NAMALWA (cell line): Measurements from ENCODE around the gene GNGT2.

Experiments
- DNase-seq: peaks from one replicate; pipeline ENCODE4 v3.0.0-alpha.2; 2015; ENCODE audit warnings: low spot score

Gene GNGT2

GRCh38 chr17:49229076-49229804, 18.9 kb upstream of the GNGT2 start:
- DNase-seq = no peak

- DNase-seq = peak; percentile 87
These were observed 17.3 kb upstream of the GNGT2 start for GRCh38 chr17:49227436-49228261.

- DNase-seq = peak; percentile 65
These were observed 16.5 kb upstream of the GNGT2 start for GRCh38 chr17:49226771-49227435.

GRCh38 chr17:49225554-49226236, 15.3 kb upstream of the GNGT2 start:
- DNase-seq = no peak

GRCh38 chr17:49224997-49225337, 14.6 kb upstream of the GNGT2 start:
- no peak for DNase-seq

GRCh38 chr17:49224198-49224996, 14.0 kb upstream of the GNGT2 start:
- DNase-seq = peak; percentile 61

GRCh38 chr17:49223517-49224197, 13.3 kb upstream of the GNGT2 start:
- DNase-seq = peak; percentile 67

- DNase-seq = no peak
These were observed 12.8 kb upstream of the GNGT2 start for GRCh38 chr17:49223168-49223516.

GRCh38 chr17:49219987-49220386, 9.6 kb upstream of the GNGT2 start:
- no peak for DNase-seq

- peak; percentile 79 for DNase-seq
These were observed 8.9 kb upstream of the GNGT2 start for GRCh38 chr17:49218941-49219913.

- peak; percentile 78 for DNase-seq
These were observed 7.5 kb upstream of the GNGT2 start for GRCh38 chr17:49217651-49218413.

- DNase-seq = no peak
These were observed 6.7 kb upstream of the GNGT2 start for GRCh38 chr17:49216953-49217650.

- DNase-seq = no peak
These were observed 6.1 kb upstream of the GNGT2 start for GRCh38 chr17:49216482-49216881.

GRCh38 chr17:49214676-49215360, 4.4 kb upstream of the GNGT2 start:
- no peak for DNase-seq

GRCh38 chr17:49213847-49214246, 3.5 kb upstream of the GNGT2 start:
- no peak for DNase-seq

- peak; percentile 81 for DNase-seq
These were observed 3.0 kb upstream of the GNGT2 start for GRCh38 chr17:49213399-49213798.

- no peak for DNase-seq
These were observed 1.3 kb downstream of the GNGT2 start for GRCh38 chr17:49209061-49209571.

- DNase-seq = no peak
These were observed 5.9 kb downstream of the GNGT2 start for GRCh38 chr17:49204516-49204915.
